Esophagus squamous epithelium (tissue), 5 donors: ENCODE data around the gene TWIST2. TPM values are rescaled to one million over a fixed set of nuclear protein-coding genes. Genes with fewer than 3 reads are reported as not detected.
A peak's percentile ranks its signal among the peaks of the same experiment; 100 is the strongest.

Experiments
- DNase-seq: peaks from one replicate; lab custom pipeline; 2025; lab: John Stamatoyannopoulos, UW
- H3K27ac ChIP-seq, 4 donors: fragments of 200-600 bp; sonication (generic); one replicate each; pipeline ENCODE4 v1.5.1; 2016 to 2019; ENCODE audit warnings: mild to moderate bottlenecking in 1 of 4
- H3K27me3 ChIP-seq, 4 donors: fragments of 200-600 bp; sonication (generic); 1 replicate in 3 of 4; 2 replicates in 1 of 4; pipeline versions ENCODE4 v1.5.1 to v1.6.0; 2017 to 2021; ENCODE audit warnings: antibody characterized with exemption in 1 of 4
- H3K36me3 ChIP-seq, 3 donors: fragments of 200-600 bp; sonication (generic); one replicate each; pipeline ENCODE4 v1.5.1; 2016 to 2019
- H3K4me1 ChIP-seq, 3 donors: fragments of 200-600 bp; sonication (generic); one replicate each; pipeline ENCODE4 v1.5.1; 2017 to 2019
- H3K4me3 ChIP-seq, 4 donors: fragments of 200-600 bp; sonication (generic); 1 replicate in 3 of 4; 2 replicates in 1 of 4; pipeline ENCODE4 v1.5.1; 2016 to 2019; ENCODE audit warnings: mild to moderate bottlenecking in 2 of 4, moderate library complexity in 1 of 4
- H3K9me3 ChIP-seq, 3 donors: fragments of 200-600 bp; sonication (generic); one replicate each; pipeline ENCODE4 v1.5.1; 2016 to 2019
- CTCF ChIP-seq, 6 experiments: fragments of 450-650 bp in 4 of 6; fragments of 200-600 bp in 2 of 6; sonication (generic) in 2 of 6; IDR thresholded peaks; one replicate each; pipeline ENCODE4 v1.5.1; 2016 to 2019; ENCODE audit warnings: antibody characterized with exemption in 6 of 6, mild to moderate bottlenecking in 4 of 6, moderate library complexity in 4 of 6
- POLR2A ChIP-seq, 4 donors: fragments of 450-650 bp; IDR thresholded peaks; one replicate each; pipeline ENCODE4 v1.6.1; 2017; ENCODE audit warnings: antibody characterized with exemption in 4 of 4, mild to moderate bottlenecking in 4 of 4, moderate library complexity in 3 of 4
- WGBS, 2 donors: methylation state at CpG; one replicate each; pipeline ENCODE4 v1.1.5; 2018; 5-methylcytosine and 5-hydroxymethylcytosine counted together
- intact Hi-C: fragments of 100-400 bp; cut with DNase I; formaldehyde crosslinking; loops from one replicate; pipeline ENCODE4 v1.15.0; 2022
- total RNA-seq, 4 donors: library from RNA; depleted of rRNA; stranded (reverse); fragments of >200 nt; gene quantifications; one replicate each; pipeline ENCODE4 v1.1.0, GENCODE V29; 2016
- donor health status: DM: yes; HTN: yes; CAD: no.

Gene TWIST2
- total RNA-seq, 4 donors from 2014 or later, result 3.1 to 33.0 (median 4.9) TPM

GRCh38 chr2:238850091-238850490 lies 2.2 kb downstream of the TWIST2 start:
- no peak for DNase-seq
- Histone ChIP-seq H3K4me3 (peak overlapping the region; percentile 41 to 81 (median 58)), H3K27ac (peak overlapping the region in 3 of 4 donors; percentile 84 to 95 (median 91)), H3K36me3 (no peaks in the 10 kb centered on the region), H3K9me3 (no peaks in the 10 kb centered on the region), H3K27me3 (peaks cover 0 to 88% (median 23%) of the 10 kb centered on the region in 4 donors), H3K4me1 (peaks cover 11 to 35% (median 12%) of the 10 kb centered on the region in 3 donors)
- intact Hi-C loops, result no loop called here
- TF ChIP-seq CTCF (IDR thresholded peaks at IDR 0.05), result no peak
- no peak for TF ChIP-seq POLR2A (IDR thresholded peaks at IDR 0.05)
- 50 to 76% methylated on average over 2 of the region's 2 CpGs for WGBS, 2 donors

- H3K27ac ChIP-seq, result peak overlapping the region in 3 of 4 donors; percentile 16 to 91 (median 84)
Measured at GRCh38 chr2:238851026-238851425, 3.1 kb downstream of the TWIST2 start.

GRCh38 chr2:238851761-238852160 lies 3.9 kb downstream of the TWIST2 start:
- intact Hi-C loops, result no loop called here
- peak overlapping the region in 3 of 4 donors; percentile 34 to 91 (median 84) for H3K27ac ChIP-seq
- peaks cover 9 to 29% (median 10%) of the 10 kb centered on the region in 3 donors for H3K4me1 ChIP-seq
- H3K36me3 ChIP-seq, result no peaks in the 10 kb centered on the region
- DNase-seq, result no peak
- H3K4me3 ChIP-seq, result peak overlapping the region in 2 of 4 donors; percentile 1 to 23
- no peak for TF ChIP-seq POLR2A (IDR thresholded peaks at IDR 0.05)
- TF ChIP-seq CTCF (IDR thresholded peaks at IDR 0.05), result no peak
- 59 to 74% methylated on average over 3 of the region's 3 CpGs for WGBS, 2 donors
- no peaks in the 10 kb centered on the region for H3K9me3 ChIP-seq
- peaks cover 0 to 85% (median 20%) of the 10 kb centered on the region in 4 donors for H3K27me3 ChIP-seq

More at GRCh38 chr2:238851026-238851425, 3.1 kb downstream of the TWIST2 start:
- Histone ChIP-seq H3K9me3 (no peaks in the 10 kb centered on the region), H3K27me3 (peaks cover 0 to 88% (median 23%) of the 10 kb centered on the region in 4 donors), H3K36me3 (no peaks in the 10 kb centered on the region), H3K4me1 (peaks cover 11 to 35% (median 12%) of the 10 kb centered on the region in 3 donors), H3K4me3 (peak overlapping the region in 3 of 4 donors; percentile 48 to 81 (median 67))
- DNase-seq, result no peak
- TF ChIP-seq CTCF (IDR thresholded peaks at IDR 0.05) (no peak), POLR2A (IDR thresholded peaks at IDR 0.05) (no peak)
- intact Hi-C loops, result no loop called here
- WGBS, 2 donors, result 73 to 81% methylated on average over 5 of the region's 5 CpGs

- H3K4me3 ChIP-seq, result peak overlapping the region in 2 of 4 donors; percentile 1 to 23
- H3K27ac ChIP-seq, result peak overlapping the region in 2 of 4 donors; percentile 84 to 91
- H3K27me3 ChIP-seq, result peaks cover 0 to 85% (median 18%) of the 10 kb centered on the region in 4 donors
- no peaks in the 10 kb centered on the region for H3K9me3 ChIP-seq
- whole genome bisulfite sequencing, 2 donors, result 51 to 57% methylated on average over 9 of the region's 9 CpGs
- H3K36me3 ChIP-seq, result no peaks in the 10 kb centered on the region
- TF ChIP-seq CTCF (IDR thresholded peaks at IDR 0.05) (no peak), POLR2A (IDR thresholded peaks at IDR 0.05) (no peak)
- intact Hi-C loops, result no loop called here
- H3K4me1 ChIP-seq, result peaks cover 4 to 23% (median 7%) of the 10 kb centered on the region in 3 donors
- no peak for DNase-seq
Measured at GRCh38 chr2:238852206-238852869, 4.5 kb downstream of the TWIST2 start.

- Histone ChIP-seq H3K27ac (peak overlapping the region in 3 of 4 donors; percentile 61 to 84 (median 64)), H3K4me3 (peak overlapping the region in 2 of 4 donors; percentile 11 to 43), H3K4me1 (peaks cover 0 to 14% (median 5%) of the 10 kb centered on the region in 3 donors)
Measured at GRCh38 chr2:238853218-238853617, 5.3 kb downstream of the TWIST2 start.

More at GRCh38 chr2:238853218-238853617, 5.3 kb downstream of the TWIST2 start:
- H3K9me3 ChIP-seq, result no peaks in the 10 kb centered on the region
- TF ChIP-seq CTCF (IDR thresholded peaks at IDR 0.05) (no peak), POLR2A (IDR thresholded peaks at IDR 0.05) (no peak)
- no peak for DNase-seq
- peaks cover 0 to 79% (median 14%) of the 10 kb centered on the region in 4 donors for H3K27me3 ChIP-seq
- no peaks in the 10 kb centered on the region for H3K36me3 ChIP-seq
- 78 to 89% methylated on average over 1 of the region's 1 CpG for WGBS, 2 donors
- intact Hi-C loops, result no loop called here
